GM12891 (cell line): Measurements from ENCODE around the gene MIER2.

ENCODE experiments used
- POLR2A ChIP-seq: IDR thresholded peaks from 2 replicates; pipeline ENCODE4 v1.6.1; 2011; ENCODE audit warnings: low read depth, low read length, control low read depth
- POLR2AphosphoS5 ChIP-seq: IDR thresholded peaks from 2 replicates; pipeline ENCODE4 v1.6.1; 2011; ENCODE audit warnings: low read depth, low read length, control low read depth
- POU2F2 ChIP-seq: IDR thresholded peaks from 2 replicates; pipeline ENCODE4 v1.6.1; 2011; ENCODE audit warnings: low read depth, mild to moderate bottlenecking, control low read depth, low read length, moderate library complexity
- SPI1 ChIP-seq: IDR thresholded peaks from 2 replicates; pipeline ENCODE4 v1.6.1; 2011; ENCODE audit warnings: low read depth, low read length, control low read depth
- TAF1 ChIP-seq: IDR thresholded peaks from 2 replicates; pipeline ENCODE4 v1.6.1; 2011; ENCODE audit warnings: low read depth, low read length, control low read depth

GRCh38 chr19:325173-325936 lies 19.2 kb downstream of the MIER2 start:
- TF ChIP-seq POLR2A (no peak), POLR2AphosphoS5 (no peak), SPI1 (no peak), TAF1 (no peak), POU2F2 (no peak)
